ENCODE measurements around the gene FADD. TPM values are rescaled to one million over a fixed set of nuclear protein-coding genes. Genes with fewer than 3 reads are reported as not detected.
"Not testable (repeated sequence)": the region's sequence is repeated elsewhere in the genome, so short reads cannot be mapped to it uniquely, and the experiment has no call there.

Gene FADD
- total and polyA plus RNA-seq, 11 donors, result 8.5 to 24.4 (median 10.2) TPM

DNA sequence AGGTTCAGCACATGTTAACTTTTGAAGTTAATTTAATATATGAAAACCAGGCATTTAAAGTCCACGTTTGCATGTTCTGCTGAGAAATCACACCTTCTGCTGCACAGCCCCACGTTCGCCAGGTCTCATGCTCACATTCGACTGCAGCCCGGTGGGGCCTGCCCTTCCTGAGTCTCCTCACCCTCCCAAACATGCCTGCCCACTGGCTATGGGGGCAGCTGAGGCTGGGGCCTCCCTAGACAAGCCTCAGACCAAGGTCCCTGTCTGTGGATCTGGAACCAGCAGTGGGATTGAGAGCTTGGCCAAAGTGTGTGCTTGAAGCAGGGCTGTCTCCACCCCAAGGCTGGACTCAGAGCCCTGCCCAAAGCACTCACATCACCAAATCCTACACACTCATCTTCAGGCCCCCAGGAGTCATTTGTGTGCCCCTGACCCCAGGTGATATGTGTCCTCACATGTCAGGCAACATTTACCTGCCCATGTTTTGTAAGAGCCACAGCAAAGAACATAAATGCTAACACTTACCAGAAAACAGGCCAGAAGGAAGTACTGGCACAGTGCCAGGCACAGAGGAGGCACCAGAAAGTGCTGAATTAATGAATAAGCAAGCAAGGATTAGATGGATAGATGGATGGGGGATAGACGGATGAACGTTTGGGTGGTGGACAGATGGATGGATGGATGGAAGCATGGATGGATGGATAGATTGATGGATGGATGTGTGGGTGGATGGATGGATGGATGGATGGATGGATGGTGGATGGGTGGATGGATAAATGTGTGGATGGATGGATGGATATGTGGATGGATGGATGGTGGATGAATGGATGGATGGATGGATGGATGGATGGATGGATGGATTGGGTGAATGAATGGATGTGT, 9.4 kb upstream of the FADD start:
- WGBS, 4 donors, result 84 to 93% (median 88%) methylated on average over 7 of the region's 7 CpGs
- H3K36me3 ChIP-seq, result peaks cover 0 to under 1% (median 0%) of the 10 kb centered on the region in 9 donors
- H3K27ac ChIP-seq, result no peak overlapping the region
- peak in 1 of 5 donors; percentile 15 for DNase-seq
- H3K4me1 ChIP-seq, result peaks cover 0 to 6% (median 0%) of the 10 kb centered on the region in 12 donors
- no peak for ATAC-seq
- TF ChIP-seq POLR2A (IDR thresholded peaks at IDR 0.05), result no peak
- no peak for TF ChIP-seq CTCF (IDR thresholded peaks at IDR 0.05)
- H3K4me3 ChIP-seq, result no peak overlapping the region
- intact Hi-C loops (cut with DNase I), result loop anchor here in 7 of 10 donors (1.0 to 10.0 kb wide), 7 partner anchors 109 to 509 kb away; partner anchors contain the start of gene ANO1 (in 1 of the 7)
- H3K9me3 ChIP-seq, result no peaks in the 10 kb centered on the region
- H3K27me3 ChIP-seq, result no peaks in the 10 kb centered on the region

DNA sequence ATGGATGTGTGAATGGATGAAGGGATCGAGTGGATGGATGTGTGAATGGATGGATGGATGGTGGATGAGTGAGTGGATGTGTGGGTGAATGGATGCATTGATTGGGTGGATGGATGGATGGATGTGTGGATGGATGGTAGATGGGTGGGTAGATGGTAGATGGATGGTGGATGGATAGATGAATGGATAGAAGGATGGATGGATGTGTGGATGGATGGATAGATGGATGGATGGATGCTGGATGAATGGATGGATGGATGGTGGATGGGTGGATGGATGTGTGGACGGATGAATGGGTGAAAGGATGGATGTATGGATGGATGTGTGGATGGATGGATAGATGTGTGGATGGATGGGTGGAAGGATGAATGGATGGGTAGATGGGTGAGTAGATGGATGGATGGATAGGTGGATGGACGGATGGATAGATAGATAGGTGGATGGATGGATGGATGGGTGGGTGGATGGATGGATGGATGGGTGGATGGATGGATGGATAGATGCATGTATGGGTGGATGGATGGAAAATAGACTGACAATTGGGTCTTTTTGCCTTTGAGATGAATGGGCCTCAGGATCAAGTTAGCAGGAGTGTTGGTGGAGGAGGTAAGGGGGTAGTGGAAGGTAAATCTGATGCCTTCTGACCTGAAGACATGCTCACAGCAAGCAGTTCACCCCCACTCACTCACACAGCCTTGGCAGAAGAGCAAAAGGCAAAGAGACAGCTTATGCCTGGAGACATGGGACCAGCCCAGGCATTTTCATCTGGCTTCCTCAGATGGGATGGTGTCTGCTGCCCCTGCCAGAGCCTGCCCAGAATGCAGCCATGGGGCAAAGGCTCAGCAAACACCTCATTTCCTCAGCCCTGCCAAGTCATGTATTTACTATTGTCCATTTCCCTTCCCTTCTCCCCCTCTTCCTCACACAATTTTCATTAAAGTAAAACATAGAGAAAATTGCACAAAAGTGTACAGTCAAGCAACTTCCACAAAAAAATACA, 8.0 kb upstream of the FADD start:
- H3K9me3 ChIP-seq, result no peaks in the 10 kb centered on the region
- no peaks in the 10 kb centered on the region for H3K36me3 ChIP-seq
- peaks cover 0 to 6% (median 0%) of the 10 kb centered on the region in 12 donors for H3K4me1 ChIP-seq
- no peak overlapping the region for H3K27ac ChIP-seq
- no peak for TF ChIP-seq POLR2A (IDR thresholded peaks at IDR 0.05)
- TF ChIP-seq CTCF (IDR thresholded peaks at IDR 0.05), result no peak
- H3K27me3 ChIP-seq, result no peaks in the 10 kb centered on the region
- ATAC-seq, result no peak
- intact Hi-C loops (cut with DNase I), result loop anchor here (1.0 to 10.0 kb wide), 6 partner anchors 110 to 508 kb away; partner anchors contain the start of gene ANO1 (in 1 of the 10)
- 67 to 87% (median 84%) methylated on average over 3 of the region's 3 CpGs for WGBS, 4 donors
- no peak overlapping the region for H3K4me3 ChIP-seq
- DNase-seq, result no peak

- TF ChIP-seq POLR2A (IDR thresholded peaks at IDR 0.05), result no peak
- TF ChIP-seq CTCF (IDR thresholded peaks at IDR 0.05), result no peak
- peaks cover 10 to 24% (median 16%) of the 10 kb centered on the region in 12 donors for H3K4me1 ChIP-seq
- H3K27ac ChIP-seq, result no peak overlapping the region
- DNase-seq (no peak), ATAC-seq (no peak)
- no peaks in the 10 kb centered on the region for H3K27me3 ChIP-seq
- H3K36me3 ChIP-seq, result peaks cover 0 to 6% (median 0%) of the 10 kb centered on the region in 9 donors
- 65 to 90% (median 79%) methylated on average over 9 to 10 of the region's 10 CpGs for WGBS, 4 donors
- intact Hi-C loops (cut with DNase I), result loop anchor here in 2 of 10 donors (5.0 kb wide), 1 partner anchor 72 kb away; the partner anchor contains the start of gene PPFIA1 (in 2 of the 2)
- H3K4me3 ChIP-seq, result no peak overlapping the region
- no peaks in the 10 kb centered on the region for H3K9me3 ChIP-seq
These were observed 2.8 kb upstream of the FADD start for GRCh38 chr11:70200212-70200844.

DNA sequence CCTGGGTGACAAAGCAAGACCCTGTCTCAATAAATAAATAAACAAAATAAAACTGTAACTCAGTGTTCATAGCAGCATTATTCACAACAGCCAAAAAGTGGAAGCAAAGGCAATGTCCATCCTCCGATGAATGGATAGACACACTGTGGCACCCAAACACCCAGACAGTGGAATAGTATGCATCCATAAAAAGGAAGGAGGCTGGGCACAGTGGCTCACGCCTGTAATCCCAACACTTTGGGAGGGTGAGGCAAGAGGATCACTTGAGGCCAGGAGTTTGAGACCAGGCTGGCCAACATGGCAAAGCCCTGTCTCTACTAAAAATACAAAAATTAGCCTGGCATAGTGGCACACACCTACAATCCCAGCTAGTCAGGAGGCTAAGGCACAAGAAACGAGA, 2.0 kb upstream of the FADD start:
- H3K9me3 ChIP-seq, ATAC-seq, H3K27me3 ChIP-seq, DNase-seq, H3K4me3 ChIP-seq, H3K27ac ChIP-seq: not testable (repeated sequence)
- Histone ChIP-seq H3K4me1 (peaks cover 10 to 29% (median 16%) of the 10 kb centered on the region in 12 donors), H3K36me3 (peaks cover 0 to 13% (median 3%) of the 10 kb centered on the region in 9 donors)
- intact Hi-C loops (cut with DNase I), result loop anchor here in 2 of 10 donors (5.0 kb wide), 1 partner anchor 71 kb away; the partner anchor contains the start of gene PPFIA1 (in 2 of the 2)
- 87 to 96% (median 93%) methylated on average over 3 of the region's 3 CpGs for WGBS, 4 donors
